ENCODE measurements around the gene TPK1. TPM values are rescaled to one million over a fixed set of nuclear protein-coding genes. Genes with fewer than 3 reads are reported as not detected.

TPK1 gene
- total RNA-seq, 1 experiment from 2014 or later, result 3.1 TPM

DNA sequence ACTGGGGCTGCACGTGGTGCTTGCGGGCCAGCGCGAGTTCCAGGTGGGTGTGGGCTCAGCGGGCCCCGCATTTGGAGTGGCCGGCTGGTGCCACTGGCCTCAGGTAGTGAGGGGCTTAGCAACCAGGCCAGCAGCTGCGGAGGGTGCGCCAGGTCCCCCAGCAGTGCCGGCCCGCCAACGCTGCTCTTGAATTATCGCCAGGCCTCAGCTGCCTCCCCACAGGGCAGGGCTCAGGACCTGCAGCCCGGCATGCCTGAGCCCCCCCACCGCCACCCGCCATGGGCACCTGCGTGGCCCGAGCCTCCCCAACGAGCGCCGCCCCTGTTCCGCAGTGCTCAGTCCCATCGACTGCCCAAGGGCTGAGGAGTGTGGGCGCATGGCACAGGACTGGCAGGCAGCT lies 185.4 kb downstream of the TPK1 start:
- no peak overlapping the region for H2AFZ ChIP-seq (ENCODE audit: low read length)
- no peak overlapping the region for H4K8ac ChIP-seq (replicated peaks; ENCODE audit: insufficient read length, low read depth, low read length)
- TF ChIP-seq, protein P1, sequence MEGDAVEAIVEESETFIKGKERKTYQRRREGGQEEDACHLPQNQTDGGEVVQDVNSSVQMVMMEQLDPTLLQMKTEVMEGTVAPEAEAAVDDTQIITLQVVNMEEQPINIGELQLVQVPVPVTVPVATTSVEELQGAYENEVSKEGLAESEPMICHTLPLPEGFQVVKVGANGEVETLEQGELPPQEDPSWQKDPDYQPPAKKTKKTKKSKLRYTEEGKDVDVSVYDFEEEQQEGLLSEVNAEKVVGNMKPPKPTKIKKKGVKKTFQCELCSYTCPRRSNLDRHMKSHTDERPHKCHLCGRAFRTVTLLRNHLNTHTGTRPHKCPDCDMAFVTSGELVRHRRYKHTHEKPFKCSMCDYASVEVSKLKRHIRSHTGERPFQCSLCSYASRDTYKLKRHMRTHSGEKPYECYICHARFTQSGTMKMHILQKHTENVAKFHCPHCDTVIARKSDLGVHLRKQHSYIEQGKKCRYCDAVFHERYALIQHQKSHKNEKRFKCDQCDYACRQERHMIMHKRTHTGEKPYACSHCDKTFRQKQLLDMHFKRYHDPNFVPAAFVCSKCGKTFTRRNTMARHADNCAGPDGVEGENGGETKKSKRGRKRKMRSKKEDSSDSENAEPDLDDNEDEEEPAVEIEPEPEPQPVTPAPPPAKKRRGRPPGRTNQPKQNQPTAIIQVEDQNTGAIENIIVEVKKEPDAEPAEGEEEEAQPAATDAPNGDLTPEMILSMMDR (conservative IDR thresholded peaks at IDR 0.05), result no peak
- Mint-ChIP-seq H3K4me1 (peaks cover 0 to under 1% of the 10 kb centered on the region in 2 experiments; a peak in 3 of 4 replicates), H3K27me3 (ENCODE audit: low read depth) (no peaks in the 10 kb centered on the region), H3K4me3 (no peak overlapping the region), H3K27ac (no peak overlapping the region), H3K9me3 (peaks cover 20 to 28% of the 10 kb centered on the region in 2 experiments), H3K36me3 (ENCODE audit: insufficient read depth in 1 of 3, low read depth in 3 of 3) (peaks cover 10 to 27% (median 12%) of the 10 kb centered on the region in 3 experiments; a peak in 6 of 7 replicates)
- H3T11ph ChIP-seq (ENCODE audit: low read length), result no peak overlapping the region
- H3K27me3 ChIP-seq (ENCODE audit: insufficient read depth, low read length), result no peaks in the 10 kb centered on the region
- H3K18ac ChIP-seq (ENCODE audit: insufficient read length, low read depth, low read length), result no peak overlapping the region
- H3K9me3 ChIP-seq (ENCODE audit: control insufficient read depth, low read depth, low read length), result no peaks in the 10 kb centered on the region
- H2BK5ac ChIP-seq (ENCODE audit: insufficient read length, low read length), result no peak overlapping the region
- no peak overlapping the region for H3K27ac ChIP-seq (ENCODE audit: insufficient read length, low read depth, low read length)
- no peak overlapping the region for H2BK12ac ChIP-seq (ENCODE audit: insufficient read length, low read depth, low read length)
- no peaks in the 10 kb centered on the region for H3K79me1 ChIP-seq (ENCODE audit: insufficient read depth, low read depth, low read length, poor library complexity, severe bottlenecking)
- no peak overlapping the region for H2AK5ac ChIP-seq (ENCODE audit: insufficient read length, low read length)
- no peak overlapping the region for H2BK120ac ChIP-seq (ENCODE audit: low read depth, low read length, poor library complexity, severe bottlenecking)
- H3K23me2 ChIP-seq (ENCODE audit: insufficient read length, low read depth, low read length, poor library complexity, severe bottlenecking), result no peaks in the 10 kb centered on the region
- no peak overlapping the region for H3K23ac ChIP-seq (ENCODE audit: insufficient read length, low read depth, low read length)
- H4K91ac ChIP-seq (ENCODE audit: insufficient read length, low read depth, low read length), result no peak overlapping the region
- H4K5ac ChIP-seq (ENCODE audit: insufficient read length, low read depth, low read length), result no peak overlapping the region
- no peak overlapping the region for H3K4ac ChIP-seq (ENCODE audit: low read depth, low read length)
- no peak overlapping the region for H3K14ac ChIP-seq (ENCODE audit: insufficient read depth, low read length)
- WGBS (ENCODE audit: extremely low coverage, insufficient read length, low lambda C conversion rate), result no CpG with 5 or more reads among the region's 24 CpGs
- H2BK15ac ChIP-seq (ENCODE audit: low read depth, low read length), result no peak overlapping the region
- H3K79me2 ChIP-seq (ENCODE audit: insufficient read depth, low read length), result no peaks in the 10 kb centered on the region
- H3K4me1 ChIP-seq (ENCODE audit: insufficient read depth, low read length), result no peaks in the 10 kb centered on the region
- no peak overlapping the region for H3K56ac ChIP-seq (ENCODE audit: insufficient read length, low read depth, low read length)
- no peak overlapping the region for H3K4me2 ChIP-seq (ENCODE audit: insufficient read depth, insufficient read length, low read length)
- DNase-seq, result no peak
- no peaks in the 10 kb centered on the region for H4K20me1 ChIP-seq (ENCODE audit: control insufficient read depth, insufficient read depth, insufficient read length)
- H3K9ac ChIP-seq (ENCODE audit: extremely low read depth, insufficient read length, low read length), result no peak overlapping the region
- no peak overlapping the region for H2BK20ac ChIP-seq (ENCODE audit: low read depth, low read length, poor library complexity, severe bottlenecking)

All from H9 (cell line).